Esophagus (tissue), 2 donors: ENCODE data around the gene NT5C2. TPM values are rescaled to one million over a fixed set of nuclear protein-coding genes. Genes with fewer than 3 reads are reported as not detected.

Experiments used
- H3K27ac ChIP-seq, 2 donors: one replicate each; pipeline ENCODE4 v1.5.1; 2013; ENCODE audit warnings: low read depth in 2 of 2, mild to moderate bottlenecking in 2 of 2, inconsistent platforms in 1 of 2, low read length in 1 of 2, moderate library complexity in 1 of 2
- H3K27me3 ChIP-seq, 2 donors: one replicate each; pipeline ENCODE4 v1.6.1; 2013; ENCODE audit warnings: low read length in 2 of 2, control low read depth in 1 of 2, mild to moderate bottlenecking in 1 of 2; ENCODE audit not compliant: insufficient read depth in 2 of 2, control insufficient read depth in 1 of 2
- H3K36me3 ChIP-seq, 2 donors: one replicate each; pipeline ENCODE4 v1.6.1; 2013; ENCODE audit warnings: low read length in 1 of 2; ENCODE audit not compliant: control insufficient read depth in 2 of 2, insufficient read depth in 2 of 2
- H3K4me1 ChIP-seq, 2 donors: one replicate each; pipeline ENCODE4 v1.6.1; 2013; ENCODE audit warnings: low read length in 1 of 2; ENCODE audit not compliant: control insufficient read depth in 2 of 2, insufficient read depth in 2 of 2
- H3K4me3 ChIP-seq, 2 donors: one replicate each; pipeline ENCODE4 v1.5.1; 2013; ENCODE audit warnings: low read length in 2 of 2, mild to moderate bottlenecking in 2 of 2, low read depth in 1 of 2, moderate library complexity in 1 of 2
- H3K9me3 ChIP-seq, 2 donors: one replicate each; pipeline ENCODE4 v1.6.1; 2013; ENCODE audit warnings: mild to moderate bottlenecking in 2 of 2, low read depth in 1 of 2, low read length in 1 of 2, moderate library complexity in 1 of 2; ENCODE audit not compliant: control insufficient read depth in 2 of 2, insufficient read depth in 1 of 2
- WGBS, 2 donors: extraction: QIAGEN DNeasy Blood & Tissue Kit; methylation state at CpG; one replicate each; pipeline ENCODE4 v1.1.7; 2013; 5-methylcytosine and 5-hydroxymethylcytosine counted together
- polyA plus RNA-seq, 2 donors: library from polyadenylated mRNA; stranded (reverse); fragments of 200-250 nt; gene quantifications; one replicate each; pipeline ENCODE4 v1.2.3, GENCODE V29; 2013
- donor health status: healthy with polysubstance abuse.
- donor health status: Bipolar disorder and iron deficiency.

The NT5C2 gene
- polyA plus RNA-seq, 2 donors, result 60.6 to 75.0 TPM

- Histone ChIP-seq H3K36me3 (no peaks in the 10 kb centered on the region), H3K4me3 (no peak overlapping the region), H3K27me3 (no peaks in the 10 kb centered on the region), H3K4me1 (no peaks in the 10 kb centered on the region), H3K27ac (peak overlapping the region in 1 of 2 donors; percentile 71), H3K9me3 (no peaks in the 10 kb centered on the region)
- WGBS, 2 donors, result 69 to 77% methylated on average over 3 of the region's 3 CpGs
Observed at GRCh38 chr10:103203466-103203865, 10.4 kb upstream of the NT5C2 start.

GRCh38 chr10:103202319-103202718, 9.2 kb upstream of the NT5C2 start:
- no peaks in the 10 kb centered on the region for H3K4me1 ChIP-seq
- H3K27me3 ChIP-seq, result no peaks in the 10 kb centered on the region
- H3K27ac ChIP-seq, result no peak overlapping the region
- H3K4me3 ChIP-seq, result no peak overlapping the region
- 72 to 84% methylated on average over 7 of the region's 7 CpGs for WGBS, 2 donors
- no peaks in the 10 kb centered on the region for H3K9me3 ChIP-seq
- no peaks in the 10 kb centered on the region for H3K36me3 ChIP-seq

GRCh38 chr10:103199488-103199887, 6.4 kb upstream of the NT5C2 start:
- WGBS, 2 donors, result 91 to 93% methylated on average over 1 of the region's 1 CpG
- Histone ChIP-seq H3K4me3 (no peak overlapping the region), H3K27ac (no peak overlapping the region), H3K36me3 (no peaks in the 10 kb centered on the region), H3K27me3 (no peaks in the 10 kb centered on the region), H3K4me1 (peaks cover 0 to 2% of the 10 kb centered on the region in 2 donors), H3K9me3 (no peaks in the 10 kb centered on the region)

- Histone ChIP-seq H3K27ac (no peak overlapping the region), H3K4me1 (peaks cover 0 to 3% of the 10 kb centered on the region in 2 donors), H3K36me3 (no peaks in the 10 kb centered on the region), H3K9me3 (no peaks in the 10 kb centered on the region), H3K27me3 (no peaks in the 10 kb centered on the region), H3K4me3 (no peak overlapping the region)
- 85 to 87% methylated on average over 8 of the region's 8 CpGs for WGBS, 2 donors
Observed at GRCh38 chr10:103198648-103199047, 5.6 kb upstream of the NT5C2 start.

GRCh38 chr10:103197903-103198302, 4.8 kb upstream of the NT5C2 start:
- Histone ChIP-seq H3K27me3 (no peaks in the 10 kb centered on the region), H3K9me3 (no peaks in the 10 kb centered on the region), H3K27ac (peak overlapping the region in 1 of 2 donors; percentile 15), H3K4me3 (no peak overlapping the region), H3K36me3 (no peaks in the 10 kb centered on the region), H3K4me1 (peaks cover 0 to 6% of the 10 kb centered on the region in 2 donors)
- 62 to 74% methylated on average over 2 of the region's 2 CpGs for WGBS, 2 donors

- Histone ChIP-seq H3K27ac (peak overlapping the region; percentile 3 to 55), H3K27me3 (no peaks in the 10 kb centered on the region)
- WGBS, 2 donors, result 80% methylated on average over 3 of the region's 3 CpGs
Observed at GRCh38 chr10:103197174-103197573, 4.1 kb upstream of the NT5C2 start.

GRCh38 chr10:103196516-103196915, 3.4 kb upstream of the NT5C2 start:
- Histone ChIP-seq H3K36me3 (no peaks in the 10 kb centered on the region), H3K27ac (no peak overlapping the region), H3K4me3 (no peak overlapping the region), H3K9me3 (no peaks in the 10 kb centered on the region), H3K4me1 (peaks cover 0 to 6% of the 10 kb centered on the region in 2 donors), H3K27me3 (no peaks in the 10 kb centered on the region)
- 78 to 81% methylated on average over 2 of the region's 2 CpGs for WGBS, 2 donors

More at GRCh38 chr10:103197174-103197573, 4.1 kb upstream of the NT5C2 start:
- H3K4me1 ChIP-seq, result peaks cover 0 to 6% of the 10 kb centered on the region in 2 donors
- H3K9me3 ChIP-seq, result no peaks in the 10 kb centered on the region
- H3K4me3 ChIP-seq, result no peak overlapping the region
- no peaks in the 10 kb centered on the region for H3K36me3 ChIP-seq

- no peaks in the 10 kb centered on the region for H3K36me3 ChIP-seq
- H3K9me3 ChIP-seq, result no peaks in the 10 kb centered on the region
- H3K27ac ChIP-seq, result peak overlapping the region; percentile 66 to 82
- H3K4me1 ChIP-seq, result peaks cover 0 to 6% of the 10 kb centered on the region in 2 donors
- H3K4me3 ChIP-seq, result peak overlapping the region; percentile 48 to 88
- H3K27me3 ChIP-seq, result no peaks in the 10 kb centered on the region
- WGBS, 2 donors, result 42 to 56% methylated on average over 14 of the region's 14 CpGs
Observed at GRCh38 chr10:103193820-103194529, 903 bp upstream of the NT5C2 start.

GRCh38 chr10:103192451-103193106, 493 bp downstream of the NT5C2 start:
- Histone ChIP-seq H3K27ac (peak overlapping the region; percentile 94 to 95), H3K36me3 (no peaks in the 10 kb centered on the region), H3K4me3 (peak overlapping the region; percentile 88 to 94), H3K9me3 (no peaks in the 10 kb centered on the region), H3K27me3 (no peaks in the 10 kb centered on the region), H3K4me1 (peaks cover 0 to 6% of the 10 kb centered on the region in 2 donors)
- WGBS, 2 donors, result 1% methylated on average over 47 to 62 of the region's 62 CpGs
